ENCODE measurements around the gene AP2A2.
A peak's percentile ranks its signal among the peaks of the same experiment; 100 is the strongest.

The AP2A2 gene

DNA sequence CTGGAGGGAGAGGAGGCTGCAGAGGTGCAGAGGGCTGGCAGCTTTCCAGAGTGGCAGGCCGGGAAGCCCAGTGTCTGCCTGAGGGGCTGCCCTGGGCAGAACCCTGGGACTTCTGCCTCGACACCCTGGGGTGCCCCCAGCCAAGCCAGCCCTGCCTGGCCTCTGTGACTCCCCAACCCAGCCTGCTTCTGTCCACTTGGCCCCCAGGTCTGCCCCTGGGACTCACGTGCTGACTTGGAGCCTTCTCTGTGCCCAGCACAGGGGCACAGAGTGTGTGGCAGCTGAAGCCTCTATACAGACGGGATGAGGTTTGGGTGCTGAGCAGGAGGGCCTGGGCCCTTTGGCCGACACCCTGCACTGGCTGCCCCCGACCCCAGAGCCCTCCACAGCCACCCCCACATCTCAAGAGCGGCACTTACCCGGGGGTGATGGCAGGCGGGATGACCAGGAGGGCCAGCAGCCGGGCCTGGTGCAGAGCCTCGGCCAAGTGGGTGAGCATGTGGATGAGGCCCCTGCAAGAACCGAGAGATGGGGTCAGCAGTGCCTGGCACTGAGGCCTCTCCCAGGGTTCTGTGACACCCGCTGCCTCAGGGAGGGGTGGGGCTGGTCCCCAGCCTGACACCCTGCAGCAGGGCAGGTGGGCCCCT is 32.5 kb upstream of the AP2A2 start:
- TF ChIP-seq, protein P1, sequence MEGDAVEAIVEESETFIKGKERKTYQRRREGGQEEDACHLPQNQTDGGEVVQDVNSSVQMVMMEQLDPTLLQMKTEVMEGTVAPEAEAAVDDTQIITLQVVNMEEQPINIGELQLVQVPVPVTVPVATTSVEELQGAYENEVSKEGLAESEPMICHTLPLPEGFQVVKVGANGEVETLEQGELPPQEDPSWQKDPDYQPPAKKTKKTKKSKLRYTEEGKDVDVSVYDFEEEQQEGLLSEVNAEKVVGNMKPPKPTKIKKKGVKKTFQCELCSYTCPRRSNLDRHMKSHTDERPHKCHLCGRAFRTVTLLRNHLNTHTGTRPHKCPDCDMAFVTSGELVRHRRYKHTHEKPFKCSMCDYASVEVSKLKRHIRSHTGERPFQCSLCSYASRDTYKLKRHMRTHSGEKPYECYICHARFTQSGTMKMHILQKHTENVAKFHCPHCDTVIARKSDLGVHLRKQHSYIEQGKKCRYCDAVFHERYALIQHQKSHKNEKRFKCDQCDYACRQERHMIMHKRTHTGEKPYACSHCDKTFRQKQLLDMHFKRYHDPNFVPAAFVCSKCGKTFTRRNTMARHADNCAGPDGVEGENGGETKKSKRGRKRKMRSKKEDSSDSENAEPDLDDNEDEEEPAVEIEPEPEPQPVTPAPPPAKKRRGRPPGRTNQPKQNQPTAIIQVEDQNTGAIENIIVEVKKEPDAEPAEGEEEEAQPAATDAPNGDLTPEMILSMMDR (IDR thresholded peaks at IDR 0.05; ENCODE audit: poor library complexity, severe bottlenecking), result no peak
- H3K27me3 ChIP-seq (ENCODE audit: insufficient read depth, poor library complexity, severe bottlenecking), result no peaks in the 10 kb centered on the region
- DNase-seq (ENCODE audit: low spot score) (no peak), ATAC-seq (ENCODE audit: low read depth) (no peak)
- no peaks in the 10 kb centered on the region for H3K4me1 ChIP-seq (ENCODE audit: insufficient read depth, poor library complexity, severe bottlenecking)
- H3K27ac ChIP-seq (ENCODE audit: poor library complexity, severe bottlenecking), result no peak overlapping the region
- no peaks in the 10 kb centered on the region for H3K9me3 ChIP-seq (ENCODE audit: severe bottlenecking)
- no peak overlapping the region for H3K4me3 ChIP-seq (ENCODE audit: severe bottlenecking)
- peaks cover under 1% of the 10 kb centered on the region; the same call in 1 of the 2 replicates for H3K36me3 ChIP-seq (ENCODE audit: low read depth)

DNA sequence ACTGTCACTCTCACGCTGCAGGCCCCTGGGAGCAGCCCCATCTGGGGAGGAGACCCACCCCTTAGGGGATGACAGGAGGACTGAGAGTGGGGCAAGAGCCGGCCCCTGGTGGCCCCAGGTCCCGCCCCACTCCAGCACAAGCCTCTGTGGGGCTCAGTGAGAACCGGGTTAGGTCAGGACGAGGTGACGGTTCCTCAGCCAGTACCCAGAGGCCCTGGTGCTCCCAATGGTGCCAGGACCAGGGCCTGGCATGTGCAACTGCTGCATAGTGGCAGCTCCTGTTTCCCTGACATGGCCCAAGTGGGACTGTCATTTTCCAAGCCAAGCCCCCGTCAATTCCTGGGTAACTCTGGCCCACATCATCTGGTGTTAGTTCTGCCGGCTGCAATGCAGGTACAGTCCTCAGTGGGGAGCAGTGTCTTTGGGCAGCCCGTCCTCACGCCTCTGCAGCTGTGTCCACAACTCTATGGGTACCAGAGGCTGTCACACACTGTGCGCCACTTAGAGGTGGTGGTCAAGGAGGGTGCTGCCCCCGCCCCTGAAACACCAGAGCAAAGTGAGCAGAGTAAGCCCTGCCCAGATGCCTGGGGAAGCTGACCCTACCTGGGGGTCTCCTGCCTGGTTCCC is 31.0 kb upstream of the AP2A2 start:
- DNase-seq (ENCODE audit: low spot score), result no peak
- Histone ChIP-seq H3K4me1 (ENCODE audit: insufficient read depth, poor library complexity, severe bottlenecking) (no peaks in the 10 kb centered on the region), H3K36me3 (ENCODE audit: low read depth) (peaks cover 13% of the 10 kb centered on the region), H3K27me3 (ENCODE audit: insufficient read depth, poor library complexity, severe bottlenecking) (no peaks in the 10 kb centered on the region), H3K4me3 (ENCODE audit: severe bottlenecking) (no peak overlapping the region), H3K9me3 (ENCODE audit: severe bottlenecking) (no peaks in the 10 kb centered on the region), H3K27ac (ENCODE audit: poor library complexity, severe bottlenecking) (no peak overlapping the region)
- TF ChIP-seq, protein P1 (IDR thresholded peaks at IDR 0.05; ENCODE audit: poor library complexity, severe bottlenecking), result no peak
- peak; percentile 23; the same call in 1 of the 3 replicates for ATAC-seq (ENCODE audit: low read depth)

DNA sequence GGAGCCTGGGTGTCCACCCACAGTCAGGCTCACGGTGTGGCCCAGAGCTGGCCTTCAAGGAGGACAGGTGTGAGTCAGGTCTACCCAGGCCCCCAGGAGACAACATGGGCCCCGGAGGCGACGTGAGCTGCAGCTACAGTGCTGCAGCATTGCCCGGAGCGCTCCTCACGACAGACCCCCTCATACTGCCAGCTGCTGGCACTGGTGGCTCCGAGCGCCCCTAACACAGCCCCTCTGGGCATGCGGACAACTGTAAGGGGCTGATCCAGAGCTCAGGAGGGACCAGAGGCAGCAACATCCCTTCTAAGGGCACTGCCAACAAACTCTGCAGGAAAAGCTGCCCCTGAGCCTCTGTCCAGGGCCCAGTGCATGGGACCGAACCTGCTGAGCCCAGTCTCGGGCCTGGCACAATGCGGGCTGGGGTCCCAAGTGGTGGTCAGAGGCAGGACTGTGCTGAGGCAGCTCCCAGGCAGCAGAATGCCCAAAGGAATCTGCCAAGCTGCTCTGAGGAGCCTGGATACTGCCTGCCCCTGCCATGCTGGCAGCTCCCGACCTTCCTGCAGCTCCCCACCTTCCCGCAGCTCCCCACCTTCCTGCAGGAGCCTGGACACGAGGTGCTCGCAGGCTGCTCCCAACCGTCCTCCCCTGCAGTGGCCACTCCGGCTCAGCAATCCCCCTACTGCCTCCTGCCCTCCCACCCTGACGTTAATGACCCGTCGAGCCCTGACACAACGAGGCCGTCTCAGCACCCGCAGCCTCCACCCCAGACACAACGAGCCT is 30.1 kb upstream of the AP2A2 start:
- Histone ChIP-seq H3K27ac (ENCODE audit: poor library complexity, severe bottlenecking) (no peak overlapping the region), H3K27me3 (ENCODE audit: insufficient read depth, poor library complexity, severe bottlenecking) (no peaks in the 10 kb centered on the region), H3K4me1 (ENCODE audit: insufficient read depth, poor library complexity, severe bottlenecking) (no peaks in the 10 kb centered on the region), H3K4me3 (ENCODE audit: severe bottlenecking) (no peak overlapping the region), H3K9me3 (ENCODE audit: severe bottlenecking) (no peaks in the 10 kb centered on the region), H3K36me3 (ENCODE audit: low read depth) (peaks cover 21% of the 10 kb centered on the region)
- TF ChIP-seq, protein P1 (IDR thresholded peaks at IDR 0.05; ENCODE audit: poor library complexity, severe bottlenecking), result no peak
- ATAC-seq (ENCODE audit: low read depth) (no peak), DNase-seq (ENCODE audit: low spot score) (no peak)

DNA sequence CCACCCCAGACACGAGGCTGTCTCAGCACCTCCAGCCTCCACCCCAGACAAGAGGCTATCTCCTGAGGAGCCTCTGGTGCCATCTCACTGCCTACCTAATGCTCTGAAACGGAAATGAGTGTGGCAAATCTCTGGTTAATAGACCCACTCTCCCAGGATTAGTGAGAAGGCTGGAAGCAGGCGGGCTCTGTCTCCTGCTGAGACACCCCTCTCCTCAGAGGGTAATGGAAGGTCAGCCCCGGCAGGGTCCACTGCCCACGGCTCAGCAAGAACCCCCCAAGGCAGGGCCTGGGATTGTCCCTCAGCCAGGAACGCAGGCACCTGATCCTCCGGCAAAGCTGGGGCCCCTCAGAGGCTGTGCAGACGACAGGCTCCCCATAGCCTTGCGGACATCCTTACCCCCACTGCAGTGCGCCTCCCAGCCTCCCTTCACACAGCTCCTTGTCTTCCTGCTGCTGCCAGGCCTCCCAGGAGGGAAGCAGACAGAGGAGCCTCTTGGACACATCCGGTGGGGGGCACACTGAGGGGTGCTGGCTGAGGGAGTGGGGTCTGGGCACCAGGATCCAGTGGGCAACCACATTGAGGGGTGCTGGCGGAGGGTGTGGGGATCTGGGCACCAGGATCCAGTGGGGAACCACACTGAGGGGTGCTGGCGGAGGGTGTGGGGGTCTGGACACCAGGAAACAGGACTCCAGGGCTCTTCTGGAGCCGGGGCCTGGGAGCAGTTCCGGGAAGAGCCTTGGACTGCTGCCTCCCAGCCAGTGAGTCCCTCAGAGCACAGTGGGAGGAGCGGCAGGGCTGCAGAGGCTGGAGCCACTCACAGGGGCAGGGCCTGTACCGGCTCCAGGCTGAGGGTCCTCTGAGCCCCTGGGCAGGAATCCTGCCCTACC is 28.2 kb upstream of the AP2A2 start:
- H3K27ac ChIP-seq (ENCODE audit: poor library complexity, severe bottlenecking), result no peak overlapping the region
- no peaks in the 10 kb centered on the region for H3K9me3 ChIP-seq (ENCODE audit: severe bottlenecking)
- DNase-seq (ENCODE audit: low spot score), result no peak
- H3K36me3 ChIP-seq (ENCODE audit: low read depth), result peaks cover 38% of the 10 kb centered on the region
- ATAC-seq (ENCODE audit: low read depth), result no peak
- no peaks in the 10 kb centered on the region for H3K4me1 ChIP-seq (ENCODE audit: insufficient read depth, poor library complexity, severe bottlenecking)
- H3K27me3 ChIP-seq (ENCODE audit: insufficient read depth, poor library complexity, severe bottlenecking), result no peaks in the 10 kb centered on the region
- TF ChIP-seq, protein P1 (IDR thresholded peaks at IDR 0.05; ENCODE audit: poor library complexity, severe bottlenecking), result no peak
- H3K4me3 ChIP-seq (ENCODE audit: severe bottlenecking), result no peak overlapping the region
